GM12878 (cell line): ENCODE data around the gene EGR1. TPM values are rescaled to one million over a fixed set of nuclear protein-coding genes. Genes with fewer than 3 reads are reported as not detected.
A peak's percentile ranks its signal among the peaks of the same experiment; 100 is the strongest.

Experiments
- ATAC-seq: fragments of 200-7000 bp; cut with Tn5 transposase; 3 replicates; pipeline ENCODE4 v1.9.1; 2020; ENCODE audit warnings: mild to moderate bottlenecking, moderate library complexity
- BruUV-seq: library from RNA; stranded (reverse); fragments of 400-500 nt; replicated peaks from 2 replicates; lab custom pipeline; 2021; lab: Mats Ljungman, UMichigan
- CTCF ChIA-PET: fragments of 300-600 bp; sonication (Branson Sonifier 250); formaldehyde crosslinking; extraction: SDS; loops from one replicate; lab custom pipeline; 2021; ENCODE audit warnings: inconsistent platforms; lab: Yijun Ruan, JAX
- POLR2A ChIA-PET: fragments of 350-600 bp; formaldehyde crosslinking; extraction: SDS; loops from one replicate; lab custom pipeline; 2021; ENCODE audit warnings: inconsistent platforms; lab: Charles Lee
- RAD21 ChIA-PET: fragments of 300-600 bp; sonication (Branson Sonifier 250); formaldehyde crosslinking; loops from one replicate; lab custom pipeline; 2023; ENCODE audit warnings: antibody characterized with exemption; ENCODE audit not compliant: unreplicated experiment; lab: Charles Lee
- SMC1A ChIA-PET: fragments of 300-600 bp; sonication (Branson Sonifier 250); formaldehyde crosslinking; loops from one replicate; lab custom pipeline; 2023; ENCODE audit not compliant: unreplicated experiment, uncharacterized antibody; lab: Charles Lee
- DNase-seq: peaks from one replicate; pipeline ENCODE4 v3.0.0-alpha.2; 2011; ENCODE audit warnings: low read depth, low spot score
- FAIRE-seq: peaks from 3 replicates; lab custom pipeline; 2011; peaks lifted over from hg19 to GRCh38; lab: Jason Lieb, UNC
- H2AFZ ChIP-seq: 2 replicates; pipeline ENCODE4 v1.6.0; 2011; ENCODE audit warnings: low read depth, low read length, control low read depth; ENCODE audit not compliant: control insufficient read depth
- H3K27ac ChIP-seq: 2 replicates; pipeline ENCODE4 v1.5.1; 2011; ENCODE audit warnings: control low read depth; ENCODE audit not compliant: control insufficient read depth, insufficient read depth
- H3K27me3 ChIP-seq, 2 experiments: replicated peaks in 1 of 2; 2 replicates each; pipeline versions ENCODE4 v1.6.0 to v1.6.1; 2011; ENCODE audit warnings: low read length in 1 of 2; ENCODE audit not compliant: control insufficient read depth in 2 of 2, insufficient read depth in 2 of 2
- H3K36me3 ChIP-seq, 2 experiments: 2 replicates each; pipeline ENCODE4 v1.5.1; 2011; ENCODE audit warnings: low read length in 1 of 2; ENCODE audit not compliant: control insufficient read depth in 2 of 2, insufficient read depth in 2 of 2
- H3K4me1 ChIP-seq: 2 replicates; pipeline ENCODE4 v1.6.1; 2011; ENCODE audit warnings: mild to moderate bottlenecking, low read length, moderate library complexity, mixed read lengths; ENCODE audit not compliant: control insufficient read depth, insufficient read depth
- H3K4me2 ChIP-seq: 2 replicates; pipeline ENCODE4 v1.6.0; 2011; ENCODE audit warnings: control low read depth; ENCODE audit not compliant: control insufficient read depth, insufficient read depth
- H3K4me3 ChIP-seq: fragments of 200-600 bp; sonication (generic); 2 replicates; pipeline ENCODE4 v1.5.1; 2016
- H3K79me2 ChIP-seq: 2 replicates; pipeline ENCODE4 v1.6.0; 2011; ENCODE audit warnings: low read length; ENCODE audit not compliant: control insufficient read depth, insufficient read depth
- H3K9ac ChIP-seq: 2 replicates; pipeline ENCODE4 v1.8.0; 2011; ENCODE audit warnings: low read length, control low read depth, mixed read lengths; ENCODE audit not compliant: control insufficient read depth, insufficient read depth
- H3K9me3 ChIP-seq: replicated peaks from 3 replicates; pipeline ENCODE4 v1.5.1; 2011; ENCODE audit warnings: mild to moderate bottlenecking, low read length; ENCODE audit not compliant: control insufficient read depth, insufficient read depth
- H4K20me1 ChIP-seq: 2 replicates; pipeline ENCODE4 v1.6.0; 2011; ENCODE audit not compliant: control insufficient read depth, insufficient read depth
- ATF3 ChIP-seq: IDR thresholded peaks from 2 replicates; pipeline ENCODE4 v1.6.1; 2011; ENCODE audit warnings: low read depth, mild to moderate bottlenecking, low read length, moderate library complexity, borderline replicate concordance; ENCODE audit errors: extremely low read depth
- EZH2 ChIP-seq: IDR thresholded peaks from 2 replicates; pipeline ENCODE4 v1.6.1; 2012; ENCODE audit warnings: low read depth, mild to moderate bottlenecking, control low read depth, inconsistent platforms, low read length, borderline replicate concordance; ENCODE audit not compliant: control insufficient read depth
- NRF1 ChIP-seq: conservative IDR thresholded peaks from 2 replicates; pipeline ENCODE4 v1.6.1; 2011; ENCODE audit warnings: mild to moderate bottlenecking, low read depth, low read length, improper control_type of control experiment
- POU2F2 ChIP-seq: IDR thresholded peaks from 3 replicates; pipeline ENCODE4 v1.6.1; 2011; ENCODE audit warnings: low read depth, mild to moderate bottlenecking, low read length, borderline replicate concordance
- RFX5 ChIP-seq: IDR thresholded peaks from 2 replicates; pipeline ENCODE4 v1.6.1; 2011; ENCODE audit warnings: low read depth, low read length, improper control_type of control experiment
- SMAD5 ChIP-seq: IDR thresholded peaks from 2 replicates; pipeline ENCODE4 v1.6.1; 2016; ENCODE audit warnings: antibody characterized with exemption, low read depth
- ZNF217 ChIP-seq: fragments of 450-650 bp; IDR thresholded peaks from 2 replicates; pipeline ENCODE4 v1.6.1; 2017; ENCODE audit warnings: antibody characterized with exemption, mild to moderate bottlenecking
- WGBS: methylation state at CpG from one replicate; pipeline ENCODE4 v1.1.6; 2016; ENCODE audit warnings: low lambda C conversion rate; ENCODE audit not compliant: insufficient replicate concordance, insufficient coverage; ENCODE audit errors: missing lambda C conversion rate; 5-methylcytosine and 5-hydroxymethylcytosine counted together
- in situ Hi-C: fragments of 300-500 bp; cut with MboI; formaldehyde crosslinking; loops from 9 replicates; pipeline ENCODE4 v1.14.3; 2018; ENCODE audit warnings: mixed read lengths
- intact Hi-C: fragments of 100-400 bp; cut with micrococcal nuclease; formaldehyde crosslinking; loops from one replicate; pipeline ENCODE4 v1.14.2; 2022; ENCODE audit not compliant: unreplicated experiment
- polyA plus RNA-seq, 11 experiments: library from polyadenylated mRNA; depleted of rRNA in 4 of 11; unstranded in 6 of 11; stranded (reverse) in 5 of 11; fragments of >200 nt; fragmentation: Nextera tagmentation in 4 of 11; fragmentation: Illumina TruSeq in 1 of 11; extraction: Ambion mirVana in 4 of 11; extraction: Trizol in 1 of 11; gene quantifications; 1 replicate in 1 of 11; 2 replicates in 10 of 11; pipeline versions ENCODE4 v1.2.1 to v1.2.3, GENCODE V29; 2011 to 2016; ENCODE audit warnings: inconsistent platforms in 2 of 11, missing spikeins in 2 of 11, low read depth in 1 of 11
- total RNA-seq, 4 experiments: library from RNA; depleted of rRNA in 3 of 4; stranded (reverse); fragments of >200 nt in 3 of 4; fragmentation: Illumina TruSeq in 1 of 4; extraction: Trizol in 1 of 4; gene quantifications; 2 replicates each; pipeline versions ENCODE4 v1.2.1 to v1.2.3, GENCODE V29; 2013 to 2021

The EGR1 gene
- total and polyA plus RNA-seq, 10 of the 15 experiments (the other 5 are each of a cell fraction or from before 2014, with no cell fraction given) = 0.89 to 7.3 (median 2.5) TPM

GRCh38 chr5:138439477-138440158, 25.7 kb upstream of the EGR1 start:
- no peak for DNase-seq
- ChIA-PET SMC1A (interaction anchor here (1.0 to 1.6 kb wide), 2 partner anchors 10 to 159 kb away, joined by 3 to 6 read pairs; no protein-coding TSS in a partner anchor), CTCF (no interaction called here), RAD21 (no interaction called here), POLR2A (interaction anchor here (1.9 kb wide), 1 partner anchor 10 kb away, joined by 9 read pairs; no protein-coding TSS in a partner anchor)
- in situ Hi-C loops = no loop called here
- 52% methylated on average over 20 of the region's 20 CpGs for WGBS
- H4K20me1 ChIP-seq = no peaks in the 10 kb centered on the region; the same call in 1 of the 2 replicates
- intact Hi-C loops = no loop called here
- peak overlapping the region; percentile 54; the same call in 1 of the 2 replicates for H2AFZ ChIP-seq
- H3K27me3 ChIP-seq = no peaks in the 10 kb centered on the region
- BruUV-seq = no TSS peak
- H3K9ac ChIP-seq = peak overlapping the region; percentile 40; the same call in 1 of the 2 replicates
- H3K9me3 ChIP-seq = no peaks in the 10 kb centered on the region
- peaks cover 0 to 5% of the 10 kb centered on the region in 2 experiments for H3K36me3 ChIP-seq
- no peaks in the 10 kb centered on the region for H3K79me2 ChIP-seq
- FAIRE-seq = no peak
- peaks cover 4% of the 10 kb centered on the region for H3K4me1 ChIP-seq
- peak overlapping the region; percentile 67 for H3K4me3 ChIP-seq
- H3K27ac ChIP-seq = no peak overlapping the region
- no peak for TF ChIP-seq ZNF217
- TF ChIP-seq POU2F2 = no peak
- TF ChIP-seq ATF3 = no peak
- no peak for TF ChIP-seq SMAD5
- TF ChIP-seq EZH2 = no peak
- no peak for TF ChIP-seq RFX5
- TF ChIP-seq NRF1 = no peak
- peak; percentile 29 for ATAC-seq
- H3K4me2 ChIP-seq = peak overlapping the region; percentile 87
